NCI-H2227 (cell line): ENCODE data around the gene CDCP1.

Experiments
- DNase-seq: peaks from one replicate; lab custom pipeline; 2025; ENCODE audit not compliant: unreplicated experiment; lab: John Stamatoyannopoulos, UW

Gene CDCP1

DNA sequence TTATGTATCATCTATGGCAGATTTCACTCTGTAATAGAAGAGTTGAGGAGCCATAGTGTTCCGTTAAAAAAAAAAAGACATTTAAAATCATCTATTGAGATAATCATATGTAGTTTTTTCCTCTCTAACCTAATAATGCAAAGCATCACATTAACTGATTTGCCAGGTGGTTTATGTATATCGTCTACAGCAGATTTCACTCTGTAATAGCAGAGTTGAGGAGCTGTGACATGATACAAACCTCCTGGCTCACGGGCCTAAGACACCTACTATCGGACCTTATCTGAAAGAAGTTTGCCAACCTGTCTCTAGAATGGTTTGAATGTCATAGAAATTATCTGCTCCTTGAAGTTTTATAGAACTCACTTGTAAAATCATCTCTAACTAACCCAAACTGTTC is 29.8 kb downstream of the CDCP1 start:
- DNase-seq: no peak

DNA sequence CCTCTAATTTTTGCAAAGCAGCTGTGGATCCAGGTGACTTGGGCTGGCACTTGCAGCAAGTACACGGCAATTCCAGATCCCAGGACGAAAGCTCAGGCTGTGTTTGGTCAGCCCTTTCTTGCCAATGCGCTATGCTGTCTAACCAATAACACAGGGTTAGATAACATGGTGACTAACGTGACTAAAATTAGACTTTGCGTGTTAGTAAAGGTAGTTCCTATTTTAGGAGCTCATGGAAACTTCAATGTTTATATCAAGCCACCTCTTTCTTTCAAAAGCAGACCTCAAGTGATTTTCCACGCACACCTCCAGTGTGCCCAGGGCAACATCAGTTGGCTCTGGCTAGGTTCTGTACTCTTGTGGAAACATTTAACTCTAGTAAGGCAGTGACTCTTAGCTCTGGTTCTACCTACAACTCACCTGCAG is 32.5 kb downstream of the CDCP1 start:
- DNase-seq: no peak

DNA sequence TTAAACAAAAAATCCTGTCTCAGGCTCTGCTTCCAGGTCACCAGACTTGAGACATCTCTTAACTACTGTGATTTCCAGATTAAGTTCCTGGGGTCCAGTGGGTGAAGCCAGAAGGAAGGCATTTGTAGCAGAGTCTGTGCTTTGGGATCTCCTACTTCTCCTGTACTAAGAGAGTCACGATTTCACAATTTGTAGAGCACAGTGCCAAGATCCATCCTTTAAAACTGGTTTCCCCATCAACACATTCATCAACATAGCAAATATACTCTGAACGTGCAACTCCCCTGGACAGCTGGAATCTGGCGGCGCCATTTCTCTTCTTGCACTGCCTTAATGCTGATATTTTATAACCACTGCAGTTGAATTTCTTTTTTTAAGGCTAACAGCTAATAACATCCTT is 33.2 kb downstream of the CDCP1 start:
- no peak for DNase-seq

DNA sequence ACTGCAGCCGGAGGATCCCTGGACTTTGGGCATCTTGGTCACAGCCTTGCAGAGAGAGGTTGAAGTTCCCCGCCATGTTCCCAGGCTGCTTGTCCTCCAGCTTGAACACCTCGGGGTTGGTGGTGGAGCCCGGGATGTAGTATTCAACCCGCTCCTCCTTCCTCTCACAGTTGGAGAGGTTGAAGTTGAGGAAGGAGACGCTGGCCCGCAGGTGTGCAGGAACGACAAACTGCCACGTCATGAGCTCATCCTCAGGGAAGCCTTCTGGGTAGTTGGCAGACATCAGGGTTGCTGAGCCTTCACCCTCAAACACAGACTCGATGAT is 35.7 kb downstream of the CDCP1 start:
- no peak for DNase-seq

DNA sequence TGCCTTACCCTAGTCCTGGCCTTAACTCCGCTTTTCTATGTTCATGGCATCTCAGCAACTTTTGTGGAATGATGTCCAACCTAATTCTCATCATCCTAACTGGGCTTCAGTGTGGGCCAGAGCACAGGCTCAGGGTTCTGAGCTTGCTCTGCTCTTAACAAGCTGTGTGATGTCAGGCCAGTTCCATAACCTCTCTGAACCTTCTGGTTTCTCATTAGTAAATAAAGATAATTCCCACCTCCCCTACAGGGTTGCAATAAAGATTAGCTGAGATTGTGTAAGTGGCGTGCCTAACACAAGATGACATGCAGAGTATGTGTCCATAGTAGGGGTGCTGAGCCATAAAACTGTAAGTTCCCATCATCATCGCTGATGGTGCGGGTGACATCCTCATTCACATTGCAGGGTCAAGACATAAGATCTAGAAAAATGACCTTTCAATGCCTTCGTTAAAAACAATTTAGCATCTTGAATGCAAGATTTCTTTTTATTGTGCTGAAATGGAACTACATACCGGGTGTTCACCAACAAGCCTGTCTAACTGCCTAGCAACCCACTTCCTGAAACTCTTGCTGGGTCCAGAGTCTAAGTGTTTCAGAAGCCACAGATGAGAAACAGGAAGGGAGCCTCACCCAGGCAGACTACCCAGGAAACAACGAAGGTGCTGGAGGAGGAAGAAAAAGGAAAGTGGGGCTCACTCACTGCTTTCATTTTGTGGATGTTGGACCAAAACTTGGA is 36.2 kb downstream of the CDCP1 start:
- no peak for DNase-seq

DNA sequence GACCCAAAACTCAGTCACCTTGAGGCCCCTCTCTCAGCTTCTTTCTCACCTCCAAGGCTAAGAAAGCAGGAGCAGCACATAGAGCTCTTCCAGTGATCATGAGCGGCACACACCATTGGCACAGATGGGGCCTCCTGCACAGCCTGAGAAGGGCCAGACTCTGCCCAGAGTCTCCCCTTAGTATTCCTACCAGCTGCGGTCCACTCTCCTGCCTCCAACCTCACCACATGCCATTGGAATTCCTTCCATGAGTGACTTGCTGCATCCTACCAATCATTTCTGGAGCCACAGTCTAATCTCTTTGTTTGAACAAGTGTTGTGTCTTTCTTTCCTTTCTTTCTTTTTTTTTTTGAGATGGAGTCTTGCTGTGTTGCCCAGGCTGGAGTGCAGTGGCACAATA is 39.3 kb downstream of the CDCP1 start:
- DNase-seq: no peak

DNA sequence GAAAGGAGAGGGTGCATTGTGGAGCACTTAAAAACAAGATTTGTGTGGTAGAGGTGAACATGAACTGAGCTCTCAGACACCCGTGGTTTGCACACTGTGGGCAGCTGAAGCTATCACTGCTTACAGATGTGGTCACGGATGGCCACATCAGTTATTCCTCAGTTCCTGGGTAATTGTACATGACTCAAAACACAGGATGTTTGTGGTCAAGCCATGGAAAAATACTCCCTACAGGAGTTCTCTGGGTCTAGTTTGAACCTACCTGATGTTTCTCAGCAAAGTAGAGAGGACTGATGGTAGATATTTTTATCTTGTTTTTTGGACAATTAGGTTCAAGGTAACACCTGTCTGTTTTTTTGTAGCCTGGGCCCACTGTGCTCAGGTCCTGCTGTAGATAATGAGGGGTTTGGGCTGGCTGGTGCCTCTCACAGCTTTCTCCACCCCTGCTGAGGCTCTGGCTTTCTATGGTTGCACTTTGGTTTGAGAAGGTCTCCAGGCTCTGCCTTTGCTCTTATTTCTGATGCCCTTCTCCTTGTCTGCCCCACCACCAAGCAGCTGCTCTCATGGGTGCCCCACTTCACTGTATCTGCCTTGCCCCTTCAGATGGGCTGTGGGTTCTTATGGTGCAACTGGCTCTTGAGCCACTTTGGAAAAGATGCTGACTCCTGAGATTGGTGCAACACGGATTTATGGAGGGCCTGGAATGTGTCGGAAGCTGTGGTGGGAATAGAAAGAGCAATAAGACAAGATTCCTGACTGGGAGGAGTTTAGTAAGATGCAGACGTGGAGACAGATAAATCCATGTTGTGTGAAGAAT is 40.1 kb downstream of the CDCP1 start:
- DNase-seq: no peak

DNA sequence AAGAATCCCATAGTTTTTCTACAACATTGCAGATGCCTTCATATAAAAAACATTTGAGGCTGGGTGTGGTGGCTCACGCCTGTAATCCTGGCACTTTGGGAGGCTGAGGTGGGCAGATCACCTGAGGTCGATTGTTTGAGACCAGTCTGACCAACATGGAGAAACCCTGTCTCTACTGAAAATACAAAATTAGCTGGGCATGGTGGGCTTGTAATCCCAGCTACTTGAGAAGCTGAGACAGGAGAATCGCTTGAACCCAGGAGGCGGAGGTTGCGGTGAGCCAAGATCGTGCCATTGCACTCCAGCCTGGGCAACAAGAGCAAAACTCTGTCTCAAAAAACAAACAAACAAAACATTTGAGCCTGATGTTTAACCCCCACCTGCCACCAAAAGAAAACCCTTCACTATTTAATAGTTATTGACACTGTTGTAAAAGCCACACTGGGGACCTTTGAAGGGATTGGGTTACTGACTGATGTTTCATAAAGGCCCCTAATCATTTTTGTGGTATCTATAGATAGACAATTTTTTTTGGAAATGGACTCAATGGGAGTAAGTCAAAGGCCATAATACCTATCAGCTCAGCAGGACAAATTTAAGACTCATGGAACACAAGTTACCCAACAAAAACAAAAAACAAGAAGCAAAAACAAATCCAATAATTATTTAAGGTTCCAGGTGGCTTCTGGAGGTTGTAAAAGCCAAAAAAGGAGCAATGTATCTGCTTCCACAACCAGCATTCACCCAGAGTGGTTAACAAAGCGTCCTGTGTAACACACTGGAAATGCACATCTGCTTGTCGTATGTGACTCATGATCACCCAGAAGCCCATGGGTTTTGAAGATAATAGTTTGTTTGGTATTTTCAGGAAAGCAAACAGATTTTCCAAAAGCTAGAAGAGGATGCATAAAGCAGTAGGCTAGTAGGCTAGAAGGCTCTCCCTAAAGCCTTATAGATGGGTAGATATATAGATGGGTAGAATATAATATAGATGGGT is 41.2 kb downstream of the CDCP1 start:
- no peak for DNase-seq

DNA sequence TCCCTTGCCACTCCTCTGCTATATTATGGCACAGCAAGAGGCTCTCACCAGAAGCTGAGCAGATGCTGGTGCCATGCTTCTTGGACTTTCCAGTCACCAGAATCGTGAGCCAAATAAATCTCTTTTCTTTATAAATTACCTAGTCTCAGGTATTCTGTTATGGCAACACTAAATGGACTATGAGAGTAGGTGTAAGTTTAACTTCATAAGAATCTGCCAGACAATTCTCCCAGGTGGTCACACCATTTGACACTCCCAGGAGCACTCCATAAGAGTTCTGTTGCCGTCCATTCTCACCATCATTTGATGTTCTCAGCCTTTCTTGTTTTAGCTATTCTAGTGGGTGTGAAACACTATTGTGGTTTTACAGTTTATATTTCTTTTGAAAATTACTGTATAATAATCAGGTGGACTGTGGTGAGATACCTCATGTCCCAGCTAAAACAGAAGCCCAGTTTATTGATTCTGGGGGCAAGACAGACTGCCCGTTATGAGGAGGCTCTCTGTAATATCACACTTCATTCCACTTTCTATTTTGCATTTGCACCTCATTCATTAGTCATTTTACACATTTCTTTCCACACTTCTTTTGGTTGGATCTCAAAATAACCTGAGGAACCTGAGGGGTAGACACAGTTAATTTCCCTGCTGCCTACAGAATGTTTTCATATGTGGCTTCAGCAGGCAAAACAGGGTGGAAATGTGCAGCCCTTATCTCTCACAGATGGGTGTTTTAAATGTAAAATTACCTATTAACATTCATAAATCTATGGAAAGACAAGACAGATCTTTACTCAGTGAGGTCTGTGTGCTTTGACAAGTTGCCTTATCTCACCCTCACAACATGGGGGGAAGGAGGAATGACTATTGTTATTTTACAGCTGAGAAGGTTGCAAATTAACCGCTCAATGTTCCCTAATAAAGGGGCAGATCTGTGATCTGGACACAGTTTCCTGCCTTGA is 42.1 kb downstream of the CDCP1 start:
- no peak for DNase-seq

DNA sequence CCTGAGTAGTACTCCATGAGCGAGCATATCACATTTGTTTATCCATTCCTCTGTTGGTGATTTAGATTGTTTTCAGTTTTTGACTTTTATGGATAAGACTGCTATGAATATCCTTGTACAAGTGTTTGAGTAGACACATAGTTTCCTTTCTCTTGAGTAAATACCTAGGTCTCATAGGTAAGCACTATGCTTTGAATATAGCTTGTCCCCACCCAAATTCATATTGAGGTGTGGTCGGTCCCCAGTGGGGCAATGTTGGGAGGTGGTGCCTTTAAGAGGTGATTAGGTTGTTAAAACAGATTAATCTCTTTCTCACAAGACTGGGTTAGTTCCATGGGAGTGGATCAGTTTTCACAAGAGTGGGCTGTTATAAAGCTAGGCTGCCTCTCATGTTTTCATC is 42.8 kb downstream of the CDCP1 start:
- DNase-seq: no peak

DNA sequence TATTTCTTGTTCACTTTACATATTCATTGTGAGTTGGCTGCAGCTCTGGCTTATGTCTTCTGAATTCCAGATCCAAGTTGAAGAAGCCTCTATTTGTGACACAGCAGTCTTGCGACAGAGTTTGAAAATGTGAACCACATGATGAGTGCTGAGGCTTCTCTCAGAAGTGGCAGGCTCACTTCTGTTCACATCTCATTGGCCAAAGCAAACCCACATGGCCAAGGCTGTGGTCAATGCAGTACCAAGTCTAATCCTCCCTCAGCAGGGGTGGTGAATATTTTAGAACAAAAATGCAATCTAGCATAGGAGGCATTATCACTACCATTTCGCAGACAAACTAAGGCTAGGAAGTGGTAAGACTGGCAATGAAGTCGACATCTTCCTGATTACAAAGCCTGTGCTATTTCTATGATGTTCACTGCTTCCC is 45.2 kb downstream of the CDCP1 start:
- no peak for DNase-seq

DNA sequence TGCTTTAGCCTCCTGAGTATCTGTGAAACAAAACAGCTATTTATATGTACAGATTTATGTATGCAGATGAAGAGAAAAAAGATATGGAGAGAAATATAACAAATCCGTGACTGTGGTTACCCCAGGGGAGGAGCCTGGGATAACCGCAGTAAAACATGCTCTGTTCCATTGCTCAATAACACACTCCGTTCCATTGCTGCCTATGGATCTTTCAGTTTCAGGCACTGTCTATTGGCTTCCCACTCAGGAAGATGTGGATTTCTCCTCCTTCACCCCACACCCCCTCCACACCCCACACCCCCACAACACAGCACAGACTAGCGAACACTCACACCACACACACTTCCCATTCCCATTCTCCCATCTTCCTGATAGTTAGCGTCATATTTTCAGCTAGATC is 47.9 kb downstream of the CDCP1 start:
- DNase-seq: no peak

DNA sequence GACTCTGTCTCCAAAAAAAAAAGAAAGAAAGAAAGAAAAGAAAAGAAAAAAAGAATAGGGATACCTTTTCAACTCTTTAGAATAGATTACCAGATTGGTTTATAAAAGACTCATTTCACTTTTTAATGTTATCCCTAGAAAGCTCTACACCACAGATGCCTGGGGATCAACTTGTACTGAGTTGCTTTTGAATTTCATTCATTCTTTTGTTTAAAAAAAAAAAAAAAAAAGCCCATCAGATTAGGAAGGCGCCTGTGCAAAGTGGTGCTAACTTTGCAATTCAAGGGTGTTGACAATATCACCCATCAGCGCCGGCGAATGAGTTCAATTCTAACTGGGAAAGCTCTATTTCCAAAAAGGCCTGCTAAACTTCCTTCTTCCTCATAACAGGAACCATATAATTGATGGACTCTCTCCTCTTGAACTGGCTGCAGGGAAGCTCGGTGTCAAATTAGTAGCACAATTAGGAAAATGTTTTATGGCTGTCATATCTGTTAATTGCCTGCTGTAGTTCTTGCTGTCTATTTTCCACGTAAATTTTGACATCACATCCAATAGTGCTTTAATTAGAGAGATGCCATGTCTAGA is 48.8 kb downstream of the CDCP1 start:
- DNase-seq: no peak

DNA sequence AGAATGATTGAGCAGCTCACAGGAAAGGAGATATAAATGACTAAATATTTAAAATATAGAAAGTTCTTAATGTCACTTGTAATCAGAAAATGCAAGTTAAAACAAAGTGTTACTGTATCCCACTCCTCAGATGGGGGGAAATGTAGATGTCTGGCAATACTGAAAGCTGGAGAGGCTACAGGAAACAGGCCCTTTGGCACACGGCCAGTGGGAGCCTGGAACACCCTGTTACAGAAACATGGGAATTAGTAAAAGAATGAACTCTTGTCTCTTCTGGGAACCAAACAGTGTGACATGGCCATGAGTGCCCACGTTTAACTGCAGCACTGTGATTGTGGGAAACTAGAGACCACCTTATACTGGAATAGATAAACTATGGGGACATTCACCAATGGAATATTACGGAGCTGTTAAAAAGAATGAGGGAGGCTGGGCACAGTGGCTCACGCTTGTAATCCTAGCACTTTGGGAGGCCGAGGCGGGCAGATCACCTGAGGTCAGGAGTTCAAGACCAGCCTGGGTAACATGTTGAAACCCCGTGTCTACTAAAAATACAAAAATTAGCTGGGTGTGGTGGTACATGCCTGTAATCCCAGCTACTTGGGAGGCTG is 50.2 kb downstream of the CDCP1 start:
- DNase-seq: no peak

DNA sequence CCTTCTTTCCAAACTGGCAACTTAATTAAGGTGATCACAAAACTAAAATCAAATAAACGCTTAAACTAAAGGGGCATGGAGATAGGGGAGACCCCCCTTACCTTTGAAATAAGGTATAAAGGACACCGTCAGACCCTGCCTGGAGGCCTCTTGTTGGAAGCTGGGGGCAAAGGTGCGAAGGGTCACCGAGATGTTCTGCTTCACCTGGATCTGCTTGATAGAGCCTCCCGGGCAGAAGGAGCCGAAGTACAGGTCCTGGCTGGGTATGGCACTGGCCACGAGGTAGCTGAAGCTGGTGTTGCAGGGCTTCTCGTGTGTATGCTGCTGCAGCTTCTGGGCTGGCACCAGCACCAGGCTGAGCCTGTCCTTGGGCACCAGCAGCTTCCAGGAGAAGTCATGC is 53.0 kb downstream of the CDCP1 start:
- DNase-seq: no peak

DNA sequence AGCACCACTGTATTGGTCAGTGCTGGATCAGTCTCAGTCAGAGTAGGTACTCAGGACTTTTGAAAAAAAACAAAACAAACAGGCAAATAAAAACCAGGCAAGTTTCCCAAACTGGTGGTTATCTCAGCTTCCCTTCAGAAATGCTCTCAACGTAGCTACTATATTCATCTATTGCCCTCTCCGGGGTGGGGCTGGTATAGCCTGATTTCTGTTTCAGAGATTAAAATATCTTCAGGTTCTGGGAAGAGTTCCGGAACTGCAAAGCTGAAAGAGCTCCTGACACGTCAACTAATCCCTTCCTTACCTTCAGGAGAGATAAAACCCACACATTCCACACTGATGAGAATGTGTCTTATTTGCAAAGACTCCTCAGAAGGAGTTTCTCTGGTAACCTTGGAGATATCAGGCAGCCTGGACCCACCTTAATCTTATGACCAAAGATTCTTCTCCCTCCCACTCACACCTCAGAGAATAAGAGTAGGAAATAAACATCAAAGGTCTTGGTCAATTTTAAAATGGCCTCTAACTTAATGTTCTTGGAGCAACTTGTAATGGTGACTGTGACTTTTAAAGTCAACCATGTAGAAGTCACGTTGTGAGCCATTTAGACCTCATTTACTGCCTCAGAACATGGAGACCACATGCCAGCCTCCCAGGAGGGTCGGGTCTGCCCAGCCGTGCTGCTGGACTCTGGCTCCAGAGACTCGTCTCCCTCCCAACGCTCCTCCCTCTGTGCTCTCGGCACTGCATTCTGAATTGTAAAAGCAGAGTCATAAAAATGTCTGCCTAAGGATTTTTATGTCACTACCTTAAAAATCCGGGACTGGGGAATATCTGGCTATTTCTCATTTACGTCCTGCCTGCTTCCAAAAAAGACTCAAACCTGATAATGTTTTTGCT is 53.8 kb downstream of the CDCP1 start:
- DNase-seq: no peak

DNA sequence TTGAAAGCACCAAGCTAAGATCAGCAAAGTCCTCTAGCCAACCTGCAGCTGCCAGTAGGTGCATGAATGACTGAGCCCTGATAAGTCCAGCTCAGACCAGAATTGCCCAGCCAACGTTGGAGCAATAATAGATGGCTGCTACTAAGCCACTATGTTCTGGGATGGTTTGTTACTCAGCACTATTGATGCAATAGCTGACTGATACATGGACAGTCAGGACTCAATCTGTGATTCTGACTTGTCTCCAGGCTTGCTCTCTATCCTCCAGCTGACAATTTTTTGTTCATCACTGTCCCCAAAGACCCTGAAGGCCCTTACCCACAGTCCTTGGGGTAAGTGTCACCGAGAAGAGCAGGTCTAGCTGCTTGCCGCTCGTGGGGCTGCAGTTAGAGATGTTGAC is 55.3 kb downstream of the CDCP1 start:
- DNase-seq: no peak

DNA sequence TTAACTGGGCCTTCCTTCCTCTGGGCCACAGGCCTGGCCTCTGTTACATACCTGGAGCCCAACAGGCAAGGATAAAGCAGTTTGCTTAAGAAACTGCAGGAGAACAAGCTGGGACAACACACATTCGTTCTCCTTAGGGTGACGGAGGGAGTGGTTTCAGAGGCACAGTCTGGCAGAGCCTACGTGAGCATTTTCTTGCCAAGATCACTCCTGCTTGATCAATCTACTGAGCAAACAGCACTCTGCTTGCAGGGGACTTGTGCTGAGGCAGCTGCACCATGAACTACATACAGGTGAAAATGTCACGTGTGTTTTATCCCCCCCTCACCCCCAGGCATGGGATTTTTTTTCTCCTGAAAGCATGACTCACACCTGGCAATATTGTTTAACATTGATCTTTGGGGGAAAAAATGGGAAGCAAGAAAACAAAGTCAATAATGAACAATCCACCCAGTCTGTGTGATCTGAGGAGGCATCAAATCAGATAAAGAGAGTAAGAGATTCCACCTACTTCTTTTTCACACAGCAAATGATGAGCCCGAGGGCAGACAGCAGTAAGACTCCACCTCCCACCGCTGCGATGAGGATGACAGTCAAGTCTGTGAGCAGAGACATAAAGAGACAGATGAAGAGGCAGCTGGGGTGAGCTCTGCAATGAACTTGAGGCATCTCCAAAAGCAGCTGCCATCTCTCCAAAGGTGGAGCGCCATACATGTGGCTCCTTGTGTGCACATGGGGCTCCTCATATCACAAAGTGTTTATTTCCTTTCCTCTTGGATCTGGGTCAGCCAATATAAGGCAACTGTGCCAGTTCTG is 57.4 kb downstream of the CDCP1 start:
- DNase-seq: no peak
